ENCODE data around the gene LRPAP1. TPM values are rescaled to one million over a fixed set of nuclear protein-coding genes. Genes with fewer than 3 reads are reported as not detected.

LRPAP1 gene
- total RNA-seq, 1 donor from 2014 or later, result 147 TPM

DNA sequence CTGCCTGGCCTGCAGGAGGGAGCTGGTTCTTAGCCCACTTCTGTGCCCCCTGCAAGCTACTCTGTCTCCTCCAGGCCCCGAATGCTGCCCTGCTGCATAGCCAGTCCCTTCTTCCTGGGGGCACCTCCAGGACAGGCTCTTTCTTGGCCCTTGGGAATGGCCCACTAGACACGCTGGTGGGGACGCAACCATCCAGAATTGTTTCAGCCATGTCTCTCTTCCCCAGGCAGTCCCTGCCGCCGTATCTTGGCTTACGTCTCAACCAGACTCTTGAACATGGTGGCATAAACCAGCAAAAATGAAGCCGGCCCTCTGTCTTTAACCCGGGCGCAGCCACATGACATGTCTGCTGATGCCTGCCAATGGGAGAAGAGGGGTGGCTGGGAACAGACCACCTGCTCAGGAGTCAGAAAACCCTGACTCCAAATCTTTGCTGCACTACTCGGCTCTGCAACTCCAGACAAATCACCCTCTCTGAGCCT, 9.0 kb downstream of the LRPAP1 start:
- Histone ChIP-seq H3K4me3 (ENCODE audit: low read depth, low read length) (no peak overlapping the region), H3K27me3 (ENCODE audit: control insufficient read depth, insufficient read depth, low read length) (no peaks in the 10 kb centered on the region), H3K36me3 (ENCODE audit: control insufficient read depth, insufficient read depth, low read length) (peaks cover 2% of the 10 kb centered on the region)
- TF ChIP-seq, protein P1, sequence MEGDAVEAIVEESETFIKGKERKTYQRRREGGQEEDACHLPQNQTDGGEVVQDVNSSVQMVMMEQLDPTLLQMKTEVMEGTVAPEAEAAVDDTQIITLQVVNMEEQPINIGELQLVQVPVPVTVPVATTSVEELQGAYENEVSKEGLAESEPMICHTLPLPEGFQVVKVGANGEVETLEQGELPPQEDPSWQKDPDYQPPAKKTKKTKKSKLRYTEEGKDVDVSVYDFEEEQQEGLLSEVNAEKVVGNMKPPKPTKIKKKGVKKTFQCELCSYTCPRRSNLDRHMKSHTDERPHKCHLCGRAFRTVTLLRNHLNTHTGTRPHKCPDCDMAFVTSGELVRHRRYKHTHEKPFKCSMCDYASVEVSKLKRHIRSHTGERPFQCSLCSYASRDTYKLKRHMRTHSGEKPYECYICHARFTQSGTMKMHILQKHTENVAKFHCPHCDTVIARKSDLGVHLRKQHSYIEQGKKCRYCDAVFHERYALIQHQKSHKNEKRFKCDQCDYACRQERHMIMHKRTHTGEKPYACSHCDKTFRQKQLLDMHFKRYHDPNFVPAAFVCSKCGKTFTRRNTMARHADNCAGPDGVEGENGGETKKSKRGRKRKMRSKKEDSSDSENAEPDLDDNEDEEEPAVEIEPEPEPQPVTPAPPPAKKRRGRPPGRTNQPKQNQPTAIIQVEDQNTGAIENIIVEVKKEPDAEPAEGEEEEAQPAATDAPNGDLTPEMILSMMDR (IDR thresholded peaks at IDR 0.05; ENCODE audit: insufficient read depth, low read length, poor library complexity, severe bottlenecking), result no peak
- no peak for DNase-seq (ENCODE audit: low read depth)

DNA sequence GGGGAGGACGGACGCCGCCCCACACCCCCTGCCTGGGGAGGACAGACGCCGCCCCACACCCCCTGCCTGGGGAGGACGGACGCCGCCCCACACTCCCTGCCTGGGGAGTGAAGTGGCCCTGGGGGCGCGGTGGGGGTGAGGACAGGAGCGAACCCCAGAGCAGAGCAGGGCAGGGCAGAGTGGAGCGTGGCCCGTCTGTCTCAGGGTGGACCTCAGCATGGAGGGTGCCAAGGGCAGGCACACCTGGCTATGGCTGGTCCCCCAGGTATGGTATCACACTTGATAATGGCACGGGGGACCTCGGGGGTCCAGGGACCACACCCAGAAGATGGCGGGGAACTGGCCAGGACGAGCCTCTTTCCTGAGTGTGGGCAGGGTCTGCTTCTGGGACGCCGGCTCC, 9.6 kb downstream of the LRPAP1 start:
- Histone ChIP-seq H3K4me3 (ENCODE audit: low read depth, low read length) (no peak overlapping the region), H3K27me3 (ENCODE audit: control insufficient read depth, insufficient read depth, low read length) (no peaks in the 10 kb centered on the region), H3K36me3 (ENCODE audit: control insufficient read depth, insufficient read depth, low read length) (peaks cover 4% of the 10 kb centered on the region)
- TF ChIP-seq, protein P1 (IDR thresholded peaks at IDR 0.05; ENCODE audit: insufficient read depth, low read length, poor library complexity, severe bottlenecking), result no peak
- DNase-seq (ENCODE audit: low read depth), result no peak

DNA sequence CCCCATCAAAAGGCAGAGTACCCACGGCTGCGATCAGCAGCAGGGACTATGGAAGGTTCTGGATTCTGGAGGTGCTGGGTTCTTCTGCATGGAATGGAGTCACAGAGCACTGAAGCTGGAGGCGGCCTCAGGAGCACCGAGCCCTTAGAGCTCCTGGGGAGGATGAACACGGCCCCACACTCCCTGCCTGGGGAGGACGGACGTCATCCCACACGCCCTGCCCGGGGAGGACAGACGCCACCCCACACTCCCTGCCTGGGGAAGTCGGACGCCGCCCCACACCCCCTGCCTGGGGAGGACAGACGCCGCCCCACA, 9.9 kb downstream of the LRPAP1 start:
- TF ChIP-seq, protein P1 (IDR thresholded peaks at IDR 0.05; ENCODE audit: insufficient read depth, low read length, poor library complexity, severe bottlenecking), result no peak
- peaks cover 4% of the 10 kb centered on the region for H3K36me3 ChIP-seq (ENCODE audit: control insufficient read depth, insufficient read depth, low read length)

DNA sequence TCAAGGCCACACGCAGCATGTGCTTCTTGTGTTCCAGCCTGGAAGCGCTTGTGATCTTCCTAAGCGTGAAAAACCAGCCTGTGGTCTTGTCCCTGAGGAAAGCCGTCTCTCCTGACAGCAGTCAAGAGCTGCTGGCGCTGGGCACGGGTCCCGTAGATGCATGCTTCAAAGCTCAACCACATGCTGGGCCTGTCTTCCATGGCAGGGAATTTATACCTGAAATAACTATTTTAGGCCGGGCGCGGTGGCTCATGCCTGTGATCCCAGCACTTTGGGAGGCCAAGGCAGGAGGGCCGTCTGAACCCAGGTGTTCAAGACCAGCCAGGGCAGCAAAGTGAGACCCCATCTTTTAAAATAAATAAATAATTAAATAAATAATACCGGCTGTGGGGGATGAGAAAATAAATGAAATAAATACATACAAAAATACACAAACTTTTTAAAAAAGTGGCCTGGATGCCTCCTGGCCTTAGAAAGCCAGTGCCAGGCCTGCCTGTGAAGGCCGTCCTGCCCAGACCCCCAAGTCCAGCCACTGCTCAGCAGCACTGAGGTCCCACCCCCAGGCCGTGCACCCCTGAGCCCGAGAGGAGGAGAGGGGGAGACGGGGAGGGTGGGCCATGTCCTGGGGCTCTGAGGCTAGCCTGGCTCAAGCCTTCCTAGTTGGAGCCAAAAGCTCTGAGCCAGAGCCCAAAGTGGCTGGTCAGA, 10.4 kb downstream of the LRPAP1 start:
- H3K4me3 ChIP-seq (ENCODE audit: low read depth, low read length), result no peak overlapping the region
- H3K27me3 ChIP-seq (ENCODE audit: control insufficient read depth, insufficient read depth, low read length), result no peaks in the 10 kb centered on the region
- peaks cover 4% of the 10 kb centered on the region for H3K36me3 ChIP-seq (ENCODE audit: control insufficient read depth, insufficient read depth, low read length)
- TF ChIP-seq, protein P1 (IDR thresholded peaks at IDR 0.05; ENCODE audit: insufficient read depth, low read length, poor library complexity, severe bottlenecking), result no peak
- DNase-seq (ENCODE audit: low read depth), result no peak

More for the DNA sequence above, 9.9 kb downstream of the LRPAP1 start:
- H3K27me3 ChIP-seq (ENCODE audit: control insufficient read depth, insufficient read depth, low read length), result no peaks in the 10 kb centered on the region
- no peak for DNase-seq (ENCODE audit: low read depth)
- no peak overlapping the region for H3K4me3 ChIP-seq (ENCODE audit: low read depth, low read length)

DNA sequence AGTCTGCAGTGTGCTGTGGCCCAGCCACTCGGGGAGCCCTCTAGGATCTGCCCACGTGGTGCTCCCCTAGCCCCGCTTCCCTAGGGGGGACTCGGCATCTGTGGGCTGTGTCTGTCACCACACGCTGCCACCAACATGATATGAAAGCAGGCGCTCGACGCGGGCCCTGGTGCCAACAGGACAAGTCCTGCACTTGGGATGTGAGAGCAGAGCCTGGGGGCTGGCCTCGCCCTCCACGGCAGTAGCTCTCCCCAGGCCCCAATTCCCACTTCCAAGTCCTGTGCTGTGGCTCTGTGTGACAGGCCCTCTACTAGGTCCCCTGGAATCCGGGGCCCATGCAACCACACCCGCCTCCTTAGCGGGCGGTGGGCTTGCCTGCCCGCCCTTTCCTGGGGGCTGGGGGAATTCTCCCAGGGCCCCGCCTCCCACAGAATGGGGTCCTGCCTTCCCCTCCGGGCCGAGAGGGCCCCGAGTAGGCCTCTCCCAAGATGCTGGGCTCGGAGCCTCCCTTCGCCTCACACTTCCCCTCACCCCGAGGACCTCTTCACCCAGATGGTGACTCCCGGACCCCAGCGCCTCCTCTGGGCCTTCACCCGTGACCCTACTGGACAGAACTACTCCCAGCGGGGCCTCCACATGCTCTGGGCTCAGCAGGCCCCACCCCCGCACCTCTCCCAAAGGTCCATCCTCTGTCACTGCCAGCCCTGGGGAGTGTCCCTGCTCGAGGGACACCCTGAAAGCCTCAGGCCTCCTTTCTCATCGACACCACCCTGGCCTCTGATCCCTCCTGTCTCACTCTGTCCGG, 11.2 kb downstream of the LRPAP1 start:
- no peak for DNase-seq (ENCODE audit: low read depth)
- no peak overlapping the region for H3K4me3 ChIP-seq (ENCODE audit: low read depth, low read length)
- H3K36me3 ChIP-seq (ENCODE audit: control insufficient read depth, insufficient read depth, low read length), result peaks cover 4% of the 10 kb centered on the region
- TF ChIP-seq, protein P1 (IDR thresholded peaks at IDR 0.05; ENCODE audit: insufficient read depth, low read length, poor library complexity, severe bottlenecking), result no peak
- H3K27me3 ChIP-seq (ENCODE audit: control insufficient read depth, insufficient read depth, low read length), result no peaks in the 10 kb centered on the region
